SK-N-SH treated with all-trans-retinoic acid at 6 μM for 48 hours (cell line): ENCODE results near the gene NGLY1.

Source experiments
- ATAC-seq: fragments of 200-7000 bp; cut with Tn5 transposase; 3 replicates; pipeline ENCODE4 v1.9.1; 2020; ENCODE audit warnings: mild to moderate bottlenecking, moderate library complexity
- ARNTL ChIP-seq: fragments of 450-650 bp; formaldehyde crosslinking; IDR thresholded peaks from 2 replicates; pipeline ENCODE4 v1.5.0; 2020; ENCODE audit warnings: low read depth, mild to moderate bottlenecking, moderate library complexity, borderline replicate concordance
- BACH2 ChIP-seq: fragments of 250-450 bp; sonication (Bioruptor Pico); IDR thresholded peaks from 2 replicates; pipeline ENCODE4 v1.9.0; 2021; ENCODE audit warnings: mild to moderate bottlenecking, borderline replicate concordance
- CSDC2 ChIP-seq: fragments of 250-450 bp; sonication (Bioruptor Pico); IDR thresholded peaks from 2 replicates; pipeline ENCODE4 v1.5.0; 2020; ENCODE audit warnings: mild to moderate bottlenecking, moderate library complexity
- CSRNP3 ChIP-seq: fragments of 250-450 bp; sonication (Bioruptor Pico); IDR thresholded peaks from 2 replicates; pipeline ENCODE4 v1.5.1; 2021; ENCODE audit warnings: mild to moderate bottlenecking, moderate library complexity
- ESRRG ChIP-seq: fragments of 250-450 bp; sonication (Bioruptor Pico); IDR thresholded peaks from 2 replicates; pipeline ENCODE4 v1.6.1; 2021; ENCODE audit warnings: mild to moderate bottlenecking
- GLIS3 ChIP-seq: fragments of 250-450 bp; sonication (Bioruptor Pico); IDR thresholded peaks from 2 replicates; pipeline ENCODE4 v1.5.0; 2020; ENCODE audit warnings: mild to moderate bottlenecking, moderate library complexity
- ISL1 ChIP-seq: fragments of 250-450 bp; sonication (Bioruptor Pico); IDR thresholded peaks from 2 replicates; pipeline ENCODE4 v2.1.2; 2022; ENCODE audit warnings: mild to moderate bottlenecking, moderate library complexity
- OSR1 ChIP-seq: fragments of 250-450 bp; sonication (Bioruptor Pico); IDR thresholded peaks from 2 replicates; pipeline ENCODE4 v1.8.0; 2022; ENCODE audit warnings: moderate library complexity, mild to moderate bottlenecking, inconsistent platforms
- POU6F1 ChIP-seq: fragments of 250-450 bp; sonication (Bioruptor Pico); IDR thresholded peaks from 2 replicates; pipeline ENCODE4 v1.8.0; 2021; ENCODE audit warnings: low read depth, mild to moderate bottlenecking, moderate library complexity, borderline replicate concordance
- RARB ChIP-seq: fragments of 250-450 bp; sonication (Bioruptor Pico); IDR thresholded peaks from 2 replicates; pipeline ENCODE4 v1.8.0; 2021; ENCODE audit warnings: mild to moderate bottlenecking, moderate library complexity
- SNAI2 ChIP-seq: fragments of 250-450 bp; sonication (Bioruptor Pico); IDR thresholded peaks from 2 replicates; pipeline ENCODE4 v1.5.0; 2020; ENCODE audit warnings: mild to moderate bottlenecking, moderate library complexity
- TCF4 ChIP-seq: fragments of 250-450 bp; sonication (Bioruptor Pico); IDR thresholded peaks from 2 replicates; pipeline ENCODE4 v1.8.0; 2021; ENCODE audit warnings: mild to moderate bottlenecking, moderate library complexity, borderline replicate concordance
- TOX ChIP-seq: fragments of 250-450 bp; sonication (Bioruptor Pico); IDR thresholded peaks from 2 replicates; pipeline ENCODE4 v1.8.0; 2021; ENCODE audit warnings: mild to moderate bottlenecking, moderate library complexity, borderline replicate concordance
- ZFP3 ChIP-seq: fragments of 250-450 bp; sonication (Bioruptor Pico); IDR thresholded peaks from 2 replicates; pipeline ENCODE4 v1.5.0; 2020; ENCODE audit warnings: mild to moderate bottlenecking, moderate library complexity
- ZFP30 ChIP-seq: fragments of 450-650 bp; formaldehyde crosslinking; IDR thresholded peaks from 2 replicates; pipeline ENCODE4 v1.5.0; 2022; ENCODE audit warnings: mild to moderate bottlenecking, moderate library complexity
- ZNF565 ChIP-seq: fragments of 450-650 bp; formaldehyde crosslinking; conservative IDR thresholded peaks from 2 replicates; pipeline ENCODE4 v1.5.0; 2020; ENCODE audit warnings: low read depth, mild to moderate bottlenecking, moderate library complexity
- ZNF70 ChIP-seq: fragments of 450-650 bp; formaldehyde crosslinking; IDR thresholded peaks from 2 replicates; pipeline ENCODE4 v1.5.0; 2020; ENCODE audit warnings: mild to moderate bottlenecking, moderate library complexity
- ZNF8 ChIP-seq: fragments of 450-650 bp; formaldehyde crosslinking; IDR thresholded peaks from 2 replicates; pipeline ENCODE4 v1.5.0; 2020; ENCODE audit warnings: mild to moderate bottlenecking, moderate library complexity
- TF ChIP-seq, protein P1 (sequence below): fragments of 250-450 bp; sonication (Bioruptor Pico); IDR thresholded peaks from 2 replicates; pipeline ENCODE4 v1.5.0; 2020; ENCODE audit warnings: mild to moderate bottlenecking, moderate library complexity
- TF ChIP-seq, protein P2 (sequence below): fragments of 250-450 bp; sonication (Bioruptor Pico); IDR thresholded peaks from 2 replicates; pipeline ENCODE4 v1.5.1; 2020; ENCODE audit warnings: low read depth, mild to moderate bottlenecking, moderate library complexity

Gene NGLY1

DNA sequence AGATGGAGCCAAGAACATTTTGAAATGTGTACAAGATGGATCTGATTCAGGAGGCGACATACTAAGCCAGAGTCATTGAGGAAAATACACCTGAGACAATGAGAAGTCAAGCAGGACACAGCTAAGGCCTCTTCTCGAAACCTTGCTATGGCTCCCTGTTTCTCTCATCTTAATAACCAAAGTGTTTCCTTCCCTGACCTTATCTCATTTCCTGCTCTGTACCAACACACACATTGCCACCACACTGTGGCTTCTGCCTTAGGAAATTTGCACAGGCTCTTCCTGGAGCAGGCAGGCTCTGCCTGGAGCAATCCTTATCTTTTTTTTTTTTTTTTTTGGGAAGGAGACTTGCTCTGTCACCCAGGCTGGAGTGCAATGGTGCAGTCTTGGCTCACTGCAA is 43.3 kb upstream of the NGLY1 start:
- TF ChIP-seq RARB, result no peak
- no peak for TF ChIP-seq ZNF565 (CRISPR knock-in tag)
- no peak for TF ChIP-seq ZFP3 (CRISPR knock-in tag)
- TF ChIP-seq ZFP30 (CRISPR knock-in tag), result no peak
- no peak for TF ChIP-seq GLIS3 (CRISPR knock-in tag)
- TF ChIP-seq TOX, result no peak
- no peak for TF ChIP-seq ZNF8 (CRISPR knock-in tag)
- no peak for TF ChIP-seq POU6F1 (CRISPR knock-in tag)
- TF ChIP-seq CSRNP3 (CRISPR knock-in tag), result no peak
- no peak for TF ChIP-seq SNAI2
- no peak for TF ChIP-seq ZNF70
- TF ChIP-seq CSDC2 (CRISPR knock-in tag), result no peak
- no peak for TF ChIP-seq OSR1 (CRISPR knock-in tag)
- no peak for TF ChIP-seq ARNTL (CRISPR knock-in tag)
- TF ChIP-seq, protein P1, sequence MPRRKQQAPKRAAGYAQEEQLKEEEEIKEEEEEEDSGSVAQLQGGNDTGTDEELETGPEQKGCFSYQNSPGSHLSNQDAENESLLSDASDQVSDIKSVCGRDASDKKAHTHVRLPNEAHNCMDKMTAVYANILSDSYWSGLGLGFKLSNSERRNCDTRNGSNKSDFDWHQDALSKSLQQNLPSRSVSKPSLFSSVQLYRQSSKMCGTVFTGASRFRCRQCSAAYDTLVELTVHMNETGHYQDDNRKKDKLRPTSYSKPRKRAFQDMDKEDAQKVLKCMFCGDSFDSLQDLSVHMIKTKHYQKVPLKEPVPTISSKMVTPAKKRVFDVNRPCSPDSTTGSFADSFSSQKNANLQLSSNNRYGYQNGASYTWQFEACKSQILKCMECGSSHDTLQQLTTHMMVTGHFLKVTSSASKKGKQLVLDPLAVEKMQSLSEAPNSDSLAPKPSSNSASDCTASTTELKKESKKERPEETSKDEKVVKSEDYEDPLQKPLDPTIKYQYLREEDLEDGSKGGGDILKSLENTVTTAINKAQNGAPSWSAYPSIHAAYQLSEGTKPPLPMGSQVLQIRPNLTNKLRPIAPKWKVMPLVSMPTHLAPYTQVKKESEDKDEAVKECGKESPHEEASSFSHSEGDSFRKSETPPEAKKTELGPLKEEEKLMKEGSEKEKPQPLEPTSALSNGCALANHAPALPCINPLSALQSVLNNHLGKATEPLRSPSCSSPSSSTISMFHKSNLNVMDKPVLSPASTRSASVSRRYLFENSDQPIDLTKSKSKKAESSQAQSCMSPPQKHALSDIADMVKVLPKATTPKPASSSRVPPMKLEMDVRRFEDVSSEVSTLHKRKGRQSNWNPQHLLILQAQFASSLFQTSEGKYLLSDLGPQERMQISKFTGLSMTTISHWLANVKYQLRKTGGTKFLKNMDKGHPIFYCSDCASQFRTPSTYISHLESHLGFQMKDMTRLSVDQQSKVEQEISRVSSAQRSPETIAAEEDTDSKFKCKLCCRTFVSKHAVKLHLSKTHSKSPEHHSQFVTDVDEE, result no peak
- TF ChIP-seq ISL1 (CRISPR knock-in tag), result no peak
- no peak for TF ChIP-seq TCF4 (CRISPR knock-in tag)
- TF ChIP-seq ESRRG, result no peak
- TF ChIP-seq, protein P2, sequence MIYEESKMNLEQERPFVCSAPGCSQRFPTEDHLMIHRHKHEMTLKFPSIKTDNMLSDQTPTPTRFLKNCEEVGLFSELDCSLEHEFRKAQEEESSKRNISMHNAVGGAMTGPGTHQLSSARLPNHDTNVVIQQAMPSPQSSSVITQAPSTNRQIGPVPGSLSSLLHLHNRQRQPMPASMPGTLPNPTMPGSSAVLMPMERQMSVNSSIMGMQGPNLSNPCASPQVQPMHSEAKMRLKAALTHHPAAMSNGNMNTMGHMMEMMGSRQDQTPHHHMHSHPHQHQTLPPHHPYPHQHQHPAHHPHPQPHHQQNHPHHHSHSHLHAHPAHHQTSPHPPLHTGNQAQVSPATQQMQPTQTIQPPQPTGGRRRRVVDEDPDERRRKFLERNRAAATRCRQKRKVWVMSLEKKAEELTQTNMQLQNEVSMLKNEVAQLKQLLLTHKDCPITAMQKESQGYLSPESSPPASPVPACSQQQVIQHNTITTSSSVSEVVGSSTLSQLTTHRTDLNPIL (CRISPR knock-in tag), result no peak
- TF ChIP-seq, all 23 proteins: peak for 0
- no peak for ATAC-seq

DNA sequence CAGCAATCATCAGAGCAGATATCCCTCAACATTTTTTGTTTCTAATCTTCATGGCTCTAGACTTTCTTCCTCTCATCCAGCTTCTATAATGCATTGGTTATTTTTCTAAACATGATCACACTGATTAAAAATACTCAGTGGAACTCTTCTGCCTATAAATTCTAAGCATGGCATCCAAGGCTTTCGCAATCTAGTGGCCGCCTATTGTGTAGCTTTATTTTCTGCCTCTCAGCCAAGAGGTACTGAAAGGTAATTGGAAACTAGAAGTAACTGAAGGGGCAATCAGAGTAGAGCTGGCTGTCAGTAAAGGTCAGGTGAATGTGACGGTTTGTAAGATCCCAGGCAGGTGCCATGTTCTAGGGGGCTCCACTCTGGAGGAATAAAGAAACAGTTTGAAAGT is 40.1 kb upstream of the NGLY1 start:
- TF ChIP-seq ISL1 (CRISPR knock-in tag), result no peak
- no peak for TF ChIP-seq POU6F1 (CRISPR knock-in tag)
- TF ChIP-seq BACH2, result no peak
- TF ChIP-seq ZNF8 (CRISPR knock-in tag), result no peak
- no peak for TF ChIP-seq ESRRG
- no peak for TF ChIP-seq ARNTL (CRISPR knock-in tag)
- TF ChIP-seq ZNF565 (CRISPR knock-in tag), result no peak
- TF ChIP-seq, protein P1, result no peak
- no peak for TF ChIP-seq GLIS3 (CRISPR knock-in tag)
- no peak for ATAC-seq
